ENCODE data around the gene MYEOV. TPM values are rescaled to one million over a fixed set of nuclear protein-coding genes. Genes with fewer than 3 reads are reported as not detected.

MYEOV gene
- total and polyA plus RNA-seq, 2 experiments from 2014 or later: 0.14 TPM; not detected in 1

GRCh38 chr11:69245041-69245440, 48.9 kb upstream of the MYEOV start (continued):
- TF ChIP-seq REST (IDR thresholded peaks at IDR 0.05; ENCODE audit: unreplicated experiment) (no peak), CTCF (conservative IDR thresholded peaks at IDR 0.05; ENCODE audit: low read depth in 2 of 2) (no peak), ETS1 (IDR thresholded peaks at IDR 0.05) (no peak), ZNF331 (CRISPR knock-in tag; IDR thresholded peaks at IDR 0.05; ENCODE audit: low read depth) (no peak)

GRCh38 chr11:69245491-69246345, 48.2 kb upstream of the MYEOV start:
- no peaks in the 10 kb centered on the region for H4K20me1 ChIP-seq (replicated peaks; ENCODE audit: insufficient read depth)
- no peak for TF ChIP-seq NANOG (IDR thresholded peaks at IDR 0.05; ENCODE audit: borderline replicate concordance)
- TF ChIP-seq ZNF462 (CRISPR knock-in tag; IDR thresholded peaks at IDR 0.05): no peak
- TF ChIP-seq EZH2phosphoT487 (IDR thresholded peaks at IDR 0.05; ENCODE audit: unreplicated experiment): no peak
- no peak for TF ChIP-seq EZH2 (IDR thresholded peaks at IDR 0.05; ENCODE audit: low read depth, unreplicated experiment)

More at GRCh38 chr11:69245491-69246345, 48.2 kb upstream of the MYEOV start:
- no peak for DNase-seq (ENCODE audit: low spot score)
- no peak for ATAC-seq
- Mint-ChIP-seq H3K4me1 (peaks cover 17% of the 10 kb centered on the region), H3K4me3 (no peak overlapping the region), H3K27me3 (ENCODE audit: insufficient read depth, low read depth, poor library complexity) (peaks cover 28% of the 10 kb centered on the region), H3K36me3 (ENCODE audit: low read depth) (no peaks in the 10 kb centered on the region; the same call in 2 of the 3 replicates), H3K27ac (no peak overlapping the region), H3K9me3 (peaks cover 2% of the 10 kb centered on the region; the same call in 1 of the 3 replicates)
- Histone ChIP-seq H3K4me1 (ENCODE audit: insufficient read depth) (peaks cover 12% of the 10 kb centered on the region; the same call in 1 of the 2 replicates), H2AFZ (no peak overlapping the region), H3K79me2 (replicated peaks; ENCODE audit: insufficient read depth) (no peaks in the 10 kb centered on the region), H3F3A (replicated peaks; ENCODE audit: low read depth) (no peaks in the 10 kb centered on the region), H3K36me3 (ENCODE audit: insufficient read depth) (no peaks in the 10 kb centered on the region), H3K9me2 (ENCODE audit: insufficient read depth) (peaks cover 4% of the 10 kb centered on the region; the same call in 1 of the 2 replicates), H3K27ac (ENCODE audit: low read depth) (no peak overlapping the region), H3K27me3 (ENCODE audit: insufficient read depth) (peaks cover 12% of the 10 kb centered on the region), H3K4me2 (no peak overlapping the region), H3K4me3 (no peak overlapping the region)
